NCI-H2227 (cell line): ENCODE measurements around the gene CCDC106.

Source experiments
- DNase-seq: peaks from one replicate; lab custom pipeline; 2025; ENCODE audit not compliant: unreplicated experiment; lab: John Stamatoyannopoulos, UW

CCDC106 gene

DNA sequence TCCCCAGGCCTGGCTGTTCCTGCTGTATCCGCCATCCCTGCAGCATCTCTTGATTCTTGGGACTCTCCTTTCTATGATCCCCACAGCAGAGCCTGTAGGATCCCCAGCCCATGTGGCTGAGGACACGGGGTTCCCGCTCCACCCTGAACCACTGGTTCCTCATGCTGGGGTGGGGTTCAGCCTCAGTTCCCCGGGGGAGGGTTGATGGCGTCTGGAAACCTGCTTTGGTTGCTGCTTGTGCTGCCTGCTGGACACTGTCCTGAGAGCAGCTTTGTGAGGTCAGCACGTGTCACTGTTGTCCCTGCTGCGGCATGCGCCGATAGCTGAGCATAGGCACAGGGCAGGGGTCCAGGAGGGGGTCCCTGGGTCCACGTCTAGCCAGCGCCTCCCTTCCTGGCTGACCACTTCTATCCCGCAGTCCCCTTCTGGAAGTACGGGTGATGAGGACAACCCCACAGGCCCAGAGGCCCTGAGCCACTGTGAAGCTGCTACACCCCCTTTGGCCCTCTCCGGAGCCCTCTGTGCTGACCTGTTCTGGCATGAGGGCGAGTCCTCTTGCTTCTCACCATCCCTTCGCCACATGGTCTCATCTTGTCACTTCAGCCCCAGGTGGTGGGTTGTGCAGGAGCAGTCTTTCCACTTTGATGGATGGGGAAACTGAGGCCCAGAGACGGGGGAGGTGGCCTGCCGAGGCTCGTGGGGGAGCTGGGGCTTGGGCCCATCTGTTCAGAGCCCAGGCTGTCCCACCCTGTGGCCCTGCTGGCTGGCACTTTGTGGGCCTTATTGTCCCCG, 32.5 kb downstream of the CCDC106 start:
- DNase-seq, result no peak

- DNase-seq, result no peak
Measured at GRCh38 chr19:55681131-55682092, 33.4 kb downstream of the CCDC106 start.

GRCh38 chr19:55683449-55684261, 35.6 kb downstream of the CCDC106 start:
- DNase-seq, result no peak

- no peak for DNase-seq
Measured at GRCh38 chr19:55684946-55685681, 37.1 kb downstream of the CCDC106 start.

- no peak for DNase-seq
Measured at GRCh38 chr19:55685776-55686175, 37.8 kb downstream of the CCDC106 start.

DNA sequence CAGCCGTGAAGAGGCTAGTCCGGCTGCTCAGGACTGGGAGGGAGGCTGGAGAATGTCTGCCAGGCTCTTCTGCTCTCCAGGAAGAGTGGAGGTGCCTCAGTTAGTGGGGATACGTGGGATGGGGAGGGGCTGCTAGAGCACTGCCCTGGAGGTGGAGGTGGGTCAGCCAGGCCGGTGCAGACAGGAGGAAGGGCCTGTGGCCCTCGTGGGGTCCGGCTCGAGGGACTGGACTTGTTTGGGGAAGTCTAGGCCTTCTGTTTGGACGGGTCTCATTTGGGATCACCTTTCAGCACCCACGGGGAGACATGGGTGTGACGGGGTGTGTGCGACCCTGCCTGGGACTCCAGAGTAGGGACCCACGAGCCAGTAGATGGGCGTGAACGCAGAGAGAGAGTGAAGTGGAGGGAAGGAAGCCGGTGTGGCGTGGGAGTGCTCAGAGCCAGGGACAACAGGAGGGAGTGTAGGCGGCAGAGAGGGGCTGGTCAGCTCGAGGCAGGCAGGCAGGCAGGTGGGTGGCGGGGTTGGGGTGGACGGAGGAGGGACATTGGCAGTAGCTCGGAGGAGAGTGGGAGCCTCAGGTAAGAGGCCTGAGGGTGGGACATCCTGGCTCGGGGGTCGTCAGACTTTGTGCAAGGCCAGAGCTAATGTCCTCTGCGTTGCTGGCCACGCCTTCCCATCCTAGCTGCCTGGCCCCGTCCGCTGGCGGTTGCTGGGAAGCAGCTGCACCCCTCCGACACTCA, 38.5 kb downstream of the CCDC106 start:
- DNase-seq, result no peak

DNA sequence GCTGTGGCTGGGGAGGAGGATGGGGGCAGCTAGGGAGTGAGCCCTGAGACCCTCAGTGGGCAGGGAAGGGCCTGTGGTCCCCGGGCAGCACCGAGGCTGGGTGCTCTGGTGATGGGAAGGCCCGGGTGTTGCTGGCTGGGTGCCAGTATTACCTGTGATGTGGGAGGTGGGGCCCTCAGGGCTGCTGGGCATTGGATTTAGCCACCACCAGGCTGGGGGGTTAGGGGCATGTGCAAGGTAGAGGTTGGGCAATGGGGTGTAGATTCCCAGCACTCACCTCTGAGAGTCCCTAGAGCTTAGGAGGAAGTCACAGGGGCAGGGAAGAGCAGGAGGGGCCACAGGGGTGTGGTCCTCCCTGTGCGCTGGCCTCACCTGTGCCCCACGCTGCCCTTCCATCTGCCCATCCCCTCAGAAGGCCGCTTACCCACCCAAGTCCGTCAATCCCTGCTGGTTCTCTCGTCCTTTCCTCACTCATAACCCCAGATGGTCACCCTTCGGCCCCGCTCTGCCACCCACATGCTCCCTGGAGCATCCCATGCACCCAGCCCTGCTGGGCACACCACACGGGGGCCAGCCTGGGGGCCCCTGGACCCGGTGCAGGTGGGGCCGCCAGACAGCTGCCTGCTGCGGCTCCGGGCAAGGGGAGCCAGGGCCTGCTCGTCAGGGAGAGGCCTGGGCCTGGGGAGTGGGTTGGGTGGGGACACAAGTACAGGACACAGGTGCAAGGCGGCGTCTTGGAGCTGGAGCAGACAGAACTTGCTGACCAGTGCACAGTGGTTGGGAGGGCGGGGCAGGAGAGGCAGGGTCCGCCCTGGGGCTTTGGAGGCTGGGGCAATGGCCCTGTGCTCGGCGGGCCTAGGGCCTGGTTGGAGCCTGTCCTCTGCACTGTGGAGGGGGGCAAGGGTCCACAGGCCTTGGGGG, 39.5 kb downstream of the CCDC106 start:
- no peak for DNase-seq

- peak; percentile 94 for DNase-seq
Measured at GRCh38 chr19:55688422-55689218, 40.6 kb downstream of the CCDC106 start.

DNA sequence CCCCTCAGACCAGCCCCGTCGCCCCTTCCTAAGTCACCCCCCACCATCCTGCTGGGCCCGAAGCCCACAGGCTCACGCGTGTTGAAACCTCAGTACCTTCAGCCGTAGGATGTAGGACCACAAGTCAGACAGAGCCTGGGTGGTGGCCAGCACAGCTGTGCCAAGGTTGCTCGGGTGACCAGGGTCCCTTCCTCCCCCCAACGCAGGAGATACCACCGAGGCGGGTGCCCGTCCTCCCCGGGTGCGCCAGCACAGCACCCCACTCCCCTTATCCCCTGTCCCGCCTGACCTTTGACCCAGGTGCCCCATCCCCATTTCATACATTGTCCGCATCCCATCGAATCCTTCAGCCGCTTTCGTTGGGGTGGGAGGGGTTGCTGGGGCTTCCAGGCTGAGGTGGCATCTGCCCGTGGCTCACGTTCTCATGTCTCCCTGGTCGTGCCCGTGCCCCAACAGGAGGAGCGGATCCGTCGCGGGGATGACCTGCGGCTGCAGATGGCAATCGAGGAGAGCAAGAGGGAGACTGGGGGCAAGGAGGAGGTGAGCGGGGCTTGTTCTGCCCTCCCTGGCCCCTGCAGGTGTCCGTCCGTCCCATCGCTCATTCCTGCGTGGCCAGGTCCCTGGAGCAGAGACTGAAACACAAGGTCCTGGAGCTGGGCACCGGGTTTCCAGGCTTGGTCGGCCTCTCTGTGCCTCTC, 41.5 kb downstream of the CCDC106 start:
- DNase-seq, result no peak

DNA sequence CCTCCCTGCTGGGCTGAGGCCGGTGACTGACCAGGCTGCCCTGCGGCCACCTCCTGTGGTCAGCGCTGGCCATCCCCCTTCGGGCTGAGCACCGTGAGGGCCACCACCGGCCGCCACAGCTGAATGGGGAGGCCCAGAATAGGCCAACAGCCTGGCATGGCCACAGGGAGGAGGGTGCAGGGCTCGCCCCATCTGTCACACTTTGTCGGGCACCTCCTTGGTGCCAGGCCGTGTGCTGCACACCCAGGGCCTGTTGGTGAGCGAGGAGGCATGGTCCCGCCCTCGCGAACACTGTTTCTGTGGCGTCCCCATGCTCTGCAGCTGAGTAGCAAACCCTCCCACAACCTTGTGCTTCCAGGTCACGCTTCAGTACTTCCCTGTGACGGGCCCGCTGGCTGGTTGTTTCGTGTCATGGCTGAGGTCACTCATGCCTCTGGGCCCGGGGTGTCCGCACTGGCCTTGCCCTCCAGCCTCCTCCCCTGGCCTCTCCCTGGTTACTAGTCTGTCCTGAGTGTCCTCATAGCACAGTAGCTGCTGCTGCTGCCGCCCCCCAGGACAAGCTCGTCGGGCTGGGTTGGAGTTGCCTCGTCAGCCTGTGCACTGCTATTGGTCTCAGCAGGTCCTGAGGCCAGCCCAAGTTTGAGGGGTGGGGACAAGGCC, 42.2 kb downstream of the CCDC106 start:
- DNase-seq, result no peak

GRCh38 chr19:55690769-55691545, 42.9 kb downstream of the CCDC106 start:
- DNase-seq, result no peak

DNA sequence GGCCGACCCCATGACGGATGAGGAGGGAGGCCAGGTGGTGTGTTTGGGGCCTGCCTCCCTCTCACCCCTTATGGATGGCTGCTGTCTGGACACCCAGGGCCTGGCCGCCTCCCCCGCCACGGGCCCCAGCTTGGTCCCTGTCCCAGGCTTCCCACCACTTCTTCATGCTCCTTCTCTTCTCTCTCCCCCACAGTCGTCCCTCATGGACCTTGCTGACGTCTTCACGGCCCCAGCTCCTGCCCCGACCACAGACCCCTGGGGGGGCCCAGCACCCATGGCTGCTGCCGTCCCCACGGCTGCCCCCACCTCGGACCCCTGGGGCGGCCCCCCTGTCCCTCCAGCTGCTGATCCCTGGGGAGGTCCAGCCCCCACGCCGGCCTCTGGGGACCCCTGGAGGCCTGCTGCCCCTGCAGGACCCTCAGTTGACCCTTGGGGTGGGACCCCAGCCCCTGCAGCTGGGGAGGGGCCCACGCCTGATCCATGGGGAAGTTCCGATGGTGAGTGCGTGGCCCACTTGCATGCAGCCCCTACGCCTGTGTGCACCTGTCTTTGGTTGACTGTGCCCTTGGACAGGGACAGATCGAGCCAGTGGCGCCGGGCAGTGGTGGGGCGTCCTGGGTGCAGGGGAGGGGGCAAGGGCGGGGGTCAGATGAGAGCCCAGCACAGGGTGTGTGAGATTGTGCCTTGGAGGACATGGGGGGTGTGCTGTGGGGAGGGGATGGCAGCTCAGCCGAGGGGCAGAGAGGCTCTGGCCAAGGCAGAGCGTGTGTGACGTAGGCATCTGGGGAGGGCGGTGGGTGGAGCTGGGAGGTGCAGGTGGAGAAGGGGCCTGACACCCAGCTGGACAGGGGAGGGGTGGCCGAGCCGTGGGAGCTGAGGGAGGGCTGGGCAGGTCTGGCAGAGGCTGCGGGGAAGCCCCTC, 43.8 kb downstream of the CCDC106 start:
- no peak for DNase-seq

GRCh38 chr19:55692681-55693081, 44.7 kb downstream of the CCDC106 start:
- DNase-seq, result no peak

GRCh38 chr19:55693336-55693974, 45.4 kb downstream of the CCDC106 start:
- DNase-seq, result no peak
